BJ (cell line): Measurements from ENCODE around the gene STAB2. TPM values are rescaled to one million over a fixed set of nuclear protein-coding genes. Genes with fewer than 3 reads are reported as not detected.

Source experiments
- CTCF ChIA-PET: fragments of 350-600 bp; formaldehyde crosslinking; extraction: SDS; loops from one replicate; lab custom pipeline; 2021; ENCODE audit warnings: antibody characterized with exemption, inconsistent platforms; lab: Yijun Ruan, JAX
- POLR2A ChIA-PET: fragments of 300-600 bp; sonication (Branson Sonifier 250); formaldehyde crosslinking; extraction: SDS; loops from one replicate; lab custom pipeline; 2021; ENCODE audit warnings: antibody characterized with exemption; lab: Charles Lee
- DNase-seq: peaks from one replicate; pipeline ENCODE4 v3.0.0-alpha.2; 2011; ENCODE audit warnings: low read depth
- H3K27me3 ChIP-seq: 2 replicates; pipeline ENCODE4 v1.6.0; 2011; ENCODE audit warnings: low read length; ENCODE audit not compliant: control insufficient read depth, insufficient read depth
- H3K36me3 ChIP-seq: 2 replicates; pipeline ENCODE4 v1.5.1; 2011; ENCODE audit warnings: low read length; ENCODE audit not compliant: control insufficient read depth, insufficient read depth
- H3K4me3 ChIP-seq: 2 replicates; pipeline ENCODE4 v1.5.1; 2011; ENCODE audit warnings: low read depth, mild to moderate bottlenecking, control low read depth, low read length
- polyA plus RNA-seq: library from polyadenylated mRNA; depleted of rRNA; stranded (reverse); fragments of >200 nt; gene quantifications from 2 replicates; pipeline ENCODE4 v1.2.3, GENCODE V29; 2011
- TF ChIP-seq, protein P1 (sequence below): IDR thresholded peaks from 2 replicates; pipeline ENCODE4 v1.5.1; 2011; ENCODE audit warnings: low read depth, mild to moderate bottlenecking, control low read depth, inconsistent platforms, low read length, moderate library complexity; ENCODE audit not compliant: insufficient read depth

The STAB2 gene
- polyA plus RNA-seq, 1 experiment, result not detected

- no peaks in the 10 kb centered on the region for H3K27me3 ChIP-seq
- POLR2A ChIA-PET, result no interaction called here
- no peak overlapping the region for H3K4me3 ChIP-seq
- peaks cover 3% of the 10 kb centered on the region for H3K36me3 ChIP-seq
- TF ChIP-seq, protein P1, sequence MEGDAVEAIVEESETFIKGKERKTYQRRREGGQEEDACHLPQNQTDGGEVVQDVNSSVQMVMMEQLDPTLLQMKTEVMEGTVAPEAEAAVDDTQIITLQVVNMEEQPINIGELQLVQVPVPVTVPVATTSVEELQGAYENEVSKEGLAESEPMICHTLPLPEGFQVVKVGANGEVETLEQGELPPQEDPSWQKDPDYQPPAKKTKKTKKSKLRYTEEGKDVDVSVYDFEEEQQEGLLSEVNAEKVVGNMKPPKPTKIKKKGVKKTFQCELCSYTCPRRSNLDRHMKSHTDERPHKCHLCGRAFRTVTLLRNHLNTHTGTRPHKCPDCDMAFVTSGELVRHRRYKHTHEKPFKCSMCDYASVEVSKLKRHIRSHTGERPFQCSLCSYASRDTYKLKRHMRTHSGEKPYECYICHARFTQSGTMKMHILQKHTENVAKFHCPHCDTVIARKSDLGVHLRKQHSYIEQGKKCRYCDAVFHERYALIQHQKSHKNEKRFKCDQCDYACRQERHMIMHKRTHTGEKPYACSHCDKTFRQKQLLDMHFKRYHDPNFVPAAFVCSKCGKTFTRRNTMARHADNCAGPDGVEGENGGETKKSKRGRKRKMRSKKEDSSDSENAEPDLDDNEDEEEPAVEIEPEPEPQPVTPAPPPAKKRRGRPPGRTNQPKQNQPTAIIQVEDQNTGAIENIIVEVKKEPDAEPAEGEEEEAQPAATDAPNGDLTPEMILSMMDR, result no peak
- CTCF ChIA-PET, result no interaction called here
- no peak for DNase-seq
Measured at GRCh38 chr12:103765322-103765721, 178.2 kb downstream of the STAB2 start.

- Histone ChIP-seq H3K27me3 (no peaks in the 10 kb centered on the region), H3K4me3 (no peak overlapping the region), H3K36me3 (peaks cover 3% of the 10 kb centered on the region)
- no peak for DNase-seq
- POLR2A ChIA-PET, result no interaction called here
- TF ChIP-seq, protein P1, result no peak
- CTCF ChIA-PET, result no interaction called here
Measured at GRCh38 chr12:103766028-103766427, 179.0 kb downstream of the STAB2 start.

DNA sequence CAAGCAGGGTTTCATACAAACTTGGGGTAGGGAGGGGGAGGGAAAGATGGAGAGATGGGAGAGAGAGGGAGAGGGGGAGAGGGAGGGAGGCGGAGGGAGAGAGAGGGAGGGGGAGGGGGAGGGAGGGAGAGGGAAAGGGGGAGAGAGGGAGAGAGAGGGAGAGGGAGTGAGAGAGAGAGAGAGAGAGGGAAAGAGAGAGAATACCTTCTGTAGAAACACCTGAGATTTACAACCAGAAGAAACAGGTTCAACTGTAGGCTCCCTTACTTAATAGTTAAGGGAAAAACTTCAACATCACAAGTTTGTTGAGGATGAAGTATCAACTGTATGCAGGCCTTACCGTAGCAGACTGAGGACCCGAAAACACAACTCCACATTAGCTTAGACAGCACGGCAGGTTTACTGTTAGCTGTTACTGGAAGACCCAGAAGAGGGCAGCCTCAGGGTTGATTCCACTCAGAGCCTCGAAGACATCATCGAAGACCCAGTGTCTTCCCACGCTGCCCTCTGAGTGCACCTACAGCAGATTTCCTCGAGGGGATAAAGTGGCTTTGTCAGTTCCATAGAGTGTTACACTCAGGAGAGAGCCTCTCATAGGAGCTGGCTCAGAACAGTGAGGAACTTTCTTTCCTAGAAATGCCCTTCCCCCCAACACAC lies 181.5 kb downstream of the STAB2 start:
- no peak for DNase-seq
- TF ChIP-seq, protein P1, result no peak
- CTCF ChIA-PET, result interaction anchor here (8.3 kb wide), 1 partner anchor 101 kb away, joined by 121 read pairs; no protein-coding TSS in a partner anchor
- POLR2A ChIA-PET, result no interaction called here
- no peak overlapping the region for H3K4me3 ChIP-seq
- H3K27me3 ChIP-seq, result no peaks in the 10 kb centered on the region
- peaks cover 3% of the 10 kb centered on the region for H3K36me3 ChIP-seq

DNA sequence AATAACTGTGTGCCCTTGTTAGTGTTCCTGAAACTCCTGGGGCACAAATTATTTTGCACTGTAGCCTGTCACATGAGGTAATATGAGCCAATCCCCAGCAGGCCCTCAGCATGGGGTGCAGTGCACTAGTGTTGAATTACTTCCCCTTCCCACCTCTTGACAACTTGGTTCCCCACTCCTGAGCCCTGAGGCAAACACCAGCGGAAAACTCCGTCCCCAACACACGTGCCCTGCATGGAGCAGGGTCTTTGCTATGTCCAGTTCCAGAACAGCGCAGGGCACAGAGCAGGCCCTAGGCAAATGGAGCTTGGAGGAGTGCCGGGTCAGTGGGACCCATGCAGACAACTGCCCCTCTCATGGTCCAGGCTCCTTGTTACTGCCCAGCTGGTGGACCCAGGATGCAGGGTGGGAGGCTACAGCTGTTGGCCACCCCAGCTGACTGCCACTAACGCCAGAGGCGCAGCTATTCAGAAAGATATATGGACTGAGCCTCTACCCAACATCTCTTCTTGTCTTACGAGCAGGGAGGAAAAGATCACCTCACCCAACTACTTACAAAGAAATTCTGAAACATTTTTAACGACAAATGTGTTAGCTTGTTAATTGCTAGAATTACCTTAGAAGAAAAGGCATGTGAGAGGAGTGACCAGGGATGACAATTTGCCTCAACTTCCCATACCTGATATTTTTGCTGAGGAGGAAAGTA lies 182.3 kb downstream of the STAB2 start:
- no peak for DNase-seq
- CTCF ChIA-PET, result interaction anchor here (0.7 to 8.3 kb wide), 4 partner anchors 19 to 100 kb away, joined by 5 to 121 read pairs (median 18); no protein-coding TSS in a partner anchor
- Histone ChIP-seq H3K4me3 (no peak overlapping the region), H3K36me3 (peaks cover 3% of the 10 kb centered on the region), H3K27me3 (no peaks in the 10 kb centered on the region)
- POLR2A ChIA-PET, result no interaction called here
- TF ChIP-seq, protein P1, result no peak

- no peaks in the 10 kb centered on the region; the same call in 1 of the 2 replicates for H3K36me3 ChIP-seq
- no peaks in the 10 kb centered on the region for H3K27me3 ChIP-seq
- POLR2A ChIA-PET, result interaction anchor here (0.6 kb wide), 1 partner anchor 29 kb away, joined by 5 read pairs; no protein-coding TSS in a partner anchor
- CTCF ChIA-PET, result interaction anchor here (0.7 to 8.3 kb wide), 19 partner anchors 9 to 106 kb away, joined by 3 to 121 read pairs (median 4); no protein-coding TSS in a partner anchor
- H3K4me3 ChIP-seq, result no peak overlapping the region
- TF ChIP-seq, protein P1, result peak; percentile 82
- no peak for DNase-seq
Measured at GRCh38 chr12:103771466-103771865, 184.4 kb downstream of the STAB2 start.
